ENCODE measurements around the gene BUD31.
"Not testable (repeated sequence)": the region's sequence is repeated elsewhere in the genome, so short reads cannot be mapped to it uniquely, and the experiment has no call there.

Gene BUD31

GRCh38 chr7:99404977-99405320, 3.8 kb upstream of the BUD31 start:
- Histone ChIP-seq H3K4me3 (ENCODE audit: low read length) (no peak overlapping the region), H3K9me3 (ENCODE audit: insufficient read depth, low read depth, low read length) (no peaks in the 10 kb centered on the region), H3K27me3 (ENCODE audit: insufficient read depth, low read length) (no peaks in the 10 kb centered on the region), H3K36me3 (ENCODE audit: insufficient read depth, low read length) (peaks cover 49% of the 10 kb centered on the region), H3K9ac (ENCODE audit: low read depth, low read length) (no peak overlapping the region), H3K27ac (ENCODE audit: low read depth, low read length) (no peak overlapping the region), H3K4me1 (ENCODE audit: insufficient read depth, low read length) (peaks cover 15% of the 10 kb centered on the region)
- WGBS = 97% methylated on average over 10 of the region's 10 CpGs

- Histone ChIP-seq H3K9ac (ENCODE audit: low read depth, low read length) (peak overlapping the region; percentile 98; the same call in 1 of the 2 replicates), H3K36me3 (ENCODE audit: insufficient read depth, low read length) (peaks cover 49% of the 10 kb centered on the region), H3K9me3 (ENCODE audit: insufficient read depth, low read depth, low read length) (no peaks in the 10 kb centered on the region), H3K27ac (ENCODE audit: low read depth, low read length) (peak overlapping the region; percentile 29; the same call in 1 of the 2 replicates), H3K27me3 (ENCODE audit: insufficient read depth, low read length) (no peaks in the 10 kb centered on the region), H3K4me1 (ENCODE audit: insufficient read depth, low read length) (peaks cover 17% of the 10 kb centered on the region), H3K4me3 (ENCODE audit: low read length) (peak overlapping the region; percentile 89)
- 83% methylated on average over 1 of the region's 1 CpG for WGBS
These were observed 2.2 kb upstream of the BUD31 start for GRCh38 chr7:99406557-99406956.

GRCh38 chr7:99407872-99408378, 844 bp upstream of the BUD31 start:
- peaks cover 50% of the 10 kb centered on the region for H3K36me3 ChIP-seq (ENCODE audit: insufficient read depth, low read length)
- WGBS = under 1% methylated on average over 28 of the region's 28 CpGs

GRCh38 chr7:99409192-99409572, 413 bp downstream of the BUD31 start:
- under 1% methylated on average over 18 of the region's 18 CpGs for WGBS
- peaks cover 50% of the 10 kb centered on the region for H3K36me3 ChIP-seq (ENCODE audit: insufficient read depth, low read length)

More at GRCh38 chr7:99407872-99408378, 844 bp upstream of the BUD31 start:
- H3K4me3 ChIP-seq (ENCODE audit: low read length) = peak overlapping the region; percentile 89
- H3K9me3 ChIP-seq (ENCODE audit: insufficient read depth, low read depth, low read length) = no peaks in the 10 kb centered on the region
- H3K4me1 ChIP-seq (ENCODE audit: insufficient read depth, low read length) = peaks cover 17% of the 10 kb centered on the region
- H3K27me3 ChIP-seq (ENCODE audit: insufficient read depth, low read length) = no peaks in the 10 kb centered on the region
- peak overlapping the region; percentile 98 for H3K9ac ChIP-seq (ENCODE audit: low read depth, low read length)
- H3K27ac ChIP-seq (ENCODE audit: low read depth, low read length) = peak overlapping the region; percentile 100

GRCh38 chr7:99409806-99410205, 1.0 kb downstream of the BUD31 start:
- peak overlapping the region; percentile 89 for H3K4me3 ChIP-seq (ENCODE audit: low read length)
- H3K27ac ChIP-seq (ENCODE audit: low read depth, low read length) = no peak overlapping the region
- no peaks in the 10 kb centered on the region for H3K27me3 ChIP-seq (ENCODE audit: insufficient read depth, low read length)
- H3K9me3 ChIP-seq (ENCODE audit: insufficient read depth, low read depth, low read length) = no peaks in the 10 kb centered on the region
- peaks cover 17% of the 10 kb centered on the region for H3K4me1 ChIP-seq (ENCODE audit: insufficient read depth, low read length)
- 69% methylated on average over 3 of the region's 3 CpGs for WGBS
- H3K36me3 ChIP-seq (ENCODE audit: insufficient read depth, low read length) = peaks cover 50% of the 10 kb centered on the region
- peak overlapping the region; percentile 98; the same call in 1 of the 2 replicates for H3K9ac ChIP-seq (ENCODE audit: low read depth, low read length)

More at GRCh38 chr7:99409192-99409572, 413 bp downstream of the BUD31 start:
- peak overlapping the region; percentile 98 for H3K9ac ChIP-seq (ENCODE audit: low read depth, low read length)
- no peaks in the 10 kb centered on the region for H3K9me3 ChIP-seq (ENCODE audit: insufficient read depth, low read depth, low read length)
- H3K27ac ChIP-seq (ENCODE audit: low read depth, low read length) = peak overlapping the region; percentile 100
- peaks cover 17% of the 10 kb centered on the region for H3K4me1 ChIP-seq (ENCODE audit: insufficient read depth, low read length)
- H3K27me3 ChIP-seq (ENCODE audit: insufficient read depth, low read length) = no peaks in the 10 kb centered on the region
- H3K4me3 ChIP-seq (ENCODE audit: low read length) = peak overlapping the region; percentile 89

GRCh38 chr7:99410635-99411034, 1.9 kb downstream of the BUD31 start:
- Histone ChIP-seq H3K4me1 (ENCODE audit: insufficient read depth, low read length) (peaks cover 17% of the 10 kb centered on the region), H3K27ac (ENCODE audit: low read depth, low read length) (no peak overlapping the region), H3K9ac (ENCODE audit: low read depth, low read length) (no peak overlapping the region), H3K27me3 (ENCODE audit: insufficient read depth, low read length) (no peaks in the 10 kb centered on the region), H3K36me3 (ENCODE audit: insufficient read depth, low read length) (peaks cover 53% of the 10 kb centered on the region), H3K4me3 (ENCODE audit: low read length) (no peak overlapping the region), H3K9me3 (ENCODE audit: insufficient read depth, low read depth, low read length) (no peaks in the 10 kb centered on the region)
- WGBS = 94% methylated on average over 2 of the region's 2 CpGs

GRCh38 chr7:99415513-99416127, 6.9 kb downstream of the BUD31 start:
- H3K36me3 ChIP-seq (ENCODE audit: insufficient read depth, low read length) = peaks cover 95% of the 10 kb centered on the region
- H3K9me3 ChIP-seq (ENCODE audit: insufficient read depth, low read depth, low read length); H3K4me1 ChIP-seq (ENCODE audit: insufficient read depth, low read length); H3K27ac ChIP-seq (ENCODE audit: low read depth, low read length); H3K4me3 ChIP-seq (ENCODE audit: low read length); H3K27me3 ChIP-seq (ENCODE audit: insufficient read depth, low read length); H3K9ac ChIP-seq (ENCODE audit: low read depth, low read length): not testable (repeated sequence)
- 54% methylated on average over 11 of the region's 17 CpGs for WGBS

- Histone ChIP-seq H3K9me3 (ENCODE audit: insufficient read depth, low read depth, low read length) (no peaks in the 10 kb centered on the region), H3K27ac (ENCODE audit: low read depth, low read length) (no peak overlapping the region), H3K9ac (ENCODE audit: low read depth, low read length) (no peak overlapping the region), H3K27me3 (ENCODE audit: insufficient read depth, low read length) (no peaks in the 10 kb centered on the region), H3K4me1 (ENCODE audit: insufficient read depth, low read length) (no peaks in the 10 kb centered on the region), H3K4me3 (ENCODE audit: low read length) (no peak overlapping the region), H3K36me3 (ENCODE audit: insufficient read depth, low read length) (peaks cover 95% of the 10 kb centered on the region)
- WGBS = 97% methylated on average over 9 of the region's 9 CpGs
These were observed 9.5 kb downstream of the BUD31 start for GRCh38 chr7:99418260-99418659.

- 93% methylated on average over 29 of the region's 29 CpGs for WGBS
These were observed 10.7 kb downstream of the BUD31 start for GRCh38 chr7:99419323-99420021.

GRCh38 chr7:99420213-99420612, 11.4 kb downstream of the BUD31 start:
- no peak overlapping the region for H3K4me3 ChIP-seq (ENCODE audit: low read length)

More at GRCh38 chr7:99419323-99420021, 10.7 kb downstream of the BUD31 start:
- no peak overlapping the region for H3K9ac ChIP-seq (ENCODE audit: low read depth, low read length)
- H3K36me3 ChIP-seq (ENCODE audit: insufficient read depth, low read length) = peaks cover 95% of the 10 kb centered on the region
- no peaks in the 10 kb centered on the region for H3K4me1 ChIP-seq (ENCODE audit: insufficient read depth, low read length)
- H3K4me3 ChIP-seq (ENCODE audit: low read length) = no peak overlapping the region
- H3K9me3 ChIP-seq (ENCODE audit: insufficient read depth, low read depth, low read length) = no peaks in the 10 kb centered on the region
- no peaks in the 10 kb centered on the region for H3K27me3 ChIP-seq (ENCODE audit: insufficient read depth, low read length)
- H3K27ac ChIP-seq (ENCODE audit: low read depth, low read length) = no peak overlapping the region

GRCh38 chr7:99420986-99421385, 12.2 kb downstream of the BUD31 start:
- peaks cover 97% of the 10 kb centered on the region for H3K36me3 ChIP-seq (ENCODE audit: insufficient read depth, low read length)
- no peaks in the 10 kb centered on the region for H3K27me3 ChIP-seq (ENCODE audit: insufficient read depth, low read length)
- H3K4me1 ChIP-seq (ENCODE audit: insufficient read depth, low read length) = no peaks in the 10 kb centered on the region
- no peaks in the 10 kb centered on the region for H3K9me3 ChIP-seq (ENCODE audit: insufficient read depth, low read depth, low read length)
- 91% methylated on average over 7 of the region's 7 CpGs for WGBS
- no peak overlapping the region for H3K4me3 ChIP-seq (ENCODE audit: low read length)
- no peak overlapping the region for H3K9ac ChIP-seq (ENCODE audit: low read depth, low read length)
- H3K27ac ChIP-seq (ENCODE audit: low read depth, low read length) = no peak overlapping the region

More at GRCh38 chr7:99420213-99420612, 11.4 kb downstream of the BUD31 start:
- no peaks in the 10 kb centered on the region for H3K27me3 ChIP-seq (ENCODE audit: insufficient read depth, low read length)
- no peak overlapping the region for H3K27ac ChIP-seq (ENCODE audit: low read depth, low read length)
- no peak overlapping the region for H3K9ac ChIP-seq (ENCODE audit: low read depth, low read length)
- WGBS = 95% methylated on average over 5 of the region's 5 CpGs
- H3K9me3 ChIP-seq (ENCODE audit: insufficient read depth, low read depth, low read length) = no peaks in the 10 kb centered on the region
- peaks cover 95% of the 10 kb centered on the region for H3K36me3 ChIP-seq (ENCODE audit: insufficient read depth, low read length)
- H3K4me1 ChIP-seq (ENCODE audit: insufficient read depth, low read length) = no peaks in the 10 kb centered on the region
